Measurements from ENCODE around the gene DCAF17. TPM values are rescaled to one million over a fixed set of nuclear protein-coding genes. Genes with fewer than 3 reads are reported as not detected.

The DCAF17 gene
- total RNA-seq, 1 donor from 2014 or later: 19.6 TPM

DNA sequence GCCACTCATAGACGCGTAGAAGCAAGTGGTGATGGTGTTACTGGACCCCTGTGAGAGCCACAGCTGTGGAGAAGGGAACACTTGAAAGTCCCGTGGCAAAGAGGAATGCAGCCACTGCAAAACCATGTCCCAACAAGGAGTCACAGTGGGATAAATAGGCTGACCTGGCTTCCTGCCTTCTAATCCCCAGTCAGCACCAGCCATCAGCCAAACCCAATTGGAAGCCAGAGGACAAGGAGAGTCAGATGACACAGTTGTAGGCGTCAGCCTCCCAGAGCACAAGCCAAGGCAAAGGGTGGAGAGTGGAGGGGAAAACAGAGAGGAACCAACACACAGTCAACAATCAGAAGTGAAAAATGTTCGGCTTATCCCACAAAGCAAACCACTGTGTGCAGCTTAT lies 82.8 kb downstream of the DCAF17 start:
- Histone ChIP-seq H3K4me1 (no peaks in the 10 kb centered on the region), H3K27me3 (no peaks in the 10 kb centered on the region), H3K9me3 (no peaks in the 10 kb centered on the region), H3K27ac (no peak overlapping the region), H3K4me3 (no peak overlapping the region), H3K36me3 (no peaks in the 10 kb centered on the region)
- intact Hi-C loops (cut with DNase I): no loop called here
- DNase-seq (ENCODE audit: extremely low spot score in 2 of 2): no peak
- TF ChIP-seq POLR2A (IDR thresholded peaks at IDR 0.05): no peak
- no peak for TF ChIP-seq POLR2AphosphoS5 (IDR thresholded peaks at IDR 0.05; ENCODE audit: insufficient read depth in 1 of 2, low read depth in 1 of 2)
- TF ChIP-seq, protein P1, sequence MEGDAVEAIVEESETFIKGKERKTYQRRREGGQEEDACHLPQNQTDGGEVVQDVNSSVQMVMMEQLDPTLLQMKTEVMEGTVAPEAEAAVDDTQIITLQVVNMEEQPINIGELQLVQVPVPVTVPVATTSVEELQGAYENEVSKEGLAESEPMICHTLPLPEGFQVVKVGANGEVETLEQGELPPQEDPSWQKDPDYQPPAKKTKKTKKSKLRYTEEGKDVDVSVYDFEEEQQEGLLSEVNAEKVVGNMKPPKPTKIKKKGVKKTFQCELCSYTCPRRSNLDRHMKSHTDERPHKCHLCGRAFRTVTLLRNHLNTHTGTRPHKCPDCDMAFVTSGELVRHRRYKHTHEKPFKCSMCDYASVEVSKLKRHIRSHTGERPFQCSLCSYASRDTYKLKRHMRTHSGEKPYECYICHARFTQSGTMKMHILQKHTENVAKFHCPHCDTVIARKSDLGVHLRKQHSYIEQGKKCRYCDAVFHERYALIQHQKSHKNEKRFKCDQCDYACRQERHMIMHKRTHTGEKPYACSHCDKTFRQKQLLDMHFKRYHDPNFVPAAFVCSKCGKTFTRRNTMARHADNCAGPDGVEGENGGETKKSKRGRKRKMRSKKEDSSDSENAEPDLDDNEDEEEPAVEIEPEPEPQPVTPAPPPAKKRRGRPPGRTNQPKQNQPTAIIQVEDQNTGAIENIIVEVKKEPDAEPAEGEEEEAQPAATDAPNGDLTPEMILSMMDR (IDR thresholded peaks at IDR 0.05): no peak

DNA sequence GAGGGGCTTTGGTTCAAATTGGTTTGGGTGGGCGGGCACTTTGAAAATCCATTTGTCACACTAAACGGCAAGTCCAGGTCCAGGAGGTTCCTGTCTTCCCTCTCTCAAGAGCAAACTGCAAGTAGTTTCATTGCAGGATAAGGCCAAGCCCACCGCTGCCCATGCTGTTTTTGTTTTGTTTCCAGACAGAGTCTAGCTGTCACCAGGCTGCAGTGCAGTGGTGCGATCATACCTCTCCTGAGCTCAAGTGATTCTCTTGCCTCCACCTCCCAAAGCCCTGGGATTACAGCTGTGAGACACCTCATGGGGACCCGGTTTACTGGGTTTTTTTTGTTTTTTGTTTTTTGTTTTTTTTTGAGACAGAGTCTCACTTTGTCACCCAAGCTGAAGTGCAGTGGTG lies 86.4 kb downstream of the DCAF17 start:
- TF ChIP-seq POLR2AphosphoS5 (IDR thresholded peaks at IDR 0.05; ENCODE audit: insufficient read depth in 1 of 2, low read depth in 1 of 2) (no peak), POLR2A (IDR thresholded peaks at IDR 0.05) (no peak)
- TF ChIP-seq, protein P1 (IDR thresholded peaks at IDR 0.05): no peak
- Histone ChIP-seq H3K4me3 (no peak overlapping the region), H3K4me1 (peaks cover 14% of the 10 kb centered on the region), H3K36me3 (no peaks in the 10 kb centered on the region), H3K27me3 (no peaks in the 10 kb centered on the region), H3K9me3 (no peaks in the 10 kb centered on the region), H3K27ac (no peak overlapping the region)
- no peak for DNase-seq (ENCODE audit: extremely low spot score in 2 of 2)
- intact Hi-C loops (cut with DNase I): loop anchor here (5.0 kb wide), 1 partner anchor 88 kb away; the partner anchor contains the start of genes DCAF17 and METTL8

DNA sequence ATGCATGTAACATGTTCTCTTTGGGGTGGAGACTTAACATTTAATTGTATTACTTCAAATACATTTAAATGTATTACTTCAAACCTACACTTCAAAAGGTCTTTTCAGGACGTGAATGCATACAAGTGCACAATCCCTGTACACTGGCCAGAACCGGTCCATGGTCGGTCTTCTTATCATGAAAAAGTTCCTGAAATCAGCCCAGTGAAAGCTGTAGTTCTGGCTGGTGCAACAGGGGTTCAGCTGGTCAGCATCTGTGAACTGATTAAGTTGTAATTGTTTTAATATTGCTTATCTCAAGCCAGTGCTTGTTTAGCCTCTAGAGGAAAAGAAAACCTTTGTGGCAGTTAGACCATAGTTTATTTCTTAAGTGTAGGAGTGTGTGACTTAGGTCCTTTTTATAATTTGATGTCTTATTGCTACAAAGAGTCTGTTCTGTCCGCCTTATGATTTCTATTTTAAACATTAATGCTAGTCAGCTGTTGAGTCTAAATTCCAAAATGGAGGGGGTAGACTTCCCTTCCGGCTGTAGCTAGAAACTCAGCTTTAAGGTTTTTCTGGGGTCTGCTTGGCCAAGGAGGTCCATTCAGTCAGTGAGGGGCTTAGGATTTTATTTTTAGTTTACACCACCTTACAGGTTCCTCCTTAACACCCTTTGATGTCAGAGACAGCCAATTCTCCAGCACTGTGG lies 87.5 kb downstream of the DCAF17 start:
- H3K9me3 ChIP-seq: no peaks in the 10 kb centered on the region
- no peaks in the 10 kb centered on the region for H3K27me3 ChIP-seq
- intact Hi-C loops (cut with DNase I): loop anchor here (5.0 kb wide), 1 partner anchor 89 kb away; the partner anchor contains the start of genes DCAF17 and METTL8
- peak overlapping the region; percentile 91 for H3K27ac ChIP-seq
- peak overlapping the region; percentile 56 to 71 for H3K4me3 ChIP-seq
- no peaks in the 10 kb centered on the region for H3K36me3 ChIP-seq
- peaks cover 24% of the 10 kb centered on the region for H3K4me1 ChIP-seq
- no peak for TF ChIP-seq POLR2AphosphoS5 (IDR thresholded peaks at IDR 0.05; ENCODE audit: insufficient read depth in 1 of 2, low read depth in 1 of 2)
- DNase-seq (ENCODE audit: extremely low spot score in 2 of 2): no peak

DNA sequence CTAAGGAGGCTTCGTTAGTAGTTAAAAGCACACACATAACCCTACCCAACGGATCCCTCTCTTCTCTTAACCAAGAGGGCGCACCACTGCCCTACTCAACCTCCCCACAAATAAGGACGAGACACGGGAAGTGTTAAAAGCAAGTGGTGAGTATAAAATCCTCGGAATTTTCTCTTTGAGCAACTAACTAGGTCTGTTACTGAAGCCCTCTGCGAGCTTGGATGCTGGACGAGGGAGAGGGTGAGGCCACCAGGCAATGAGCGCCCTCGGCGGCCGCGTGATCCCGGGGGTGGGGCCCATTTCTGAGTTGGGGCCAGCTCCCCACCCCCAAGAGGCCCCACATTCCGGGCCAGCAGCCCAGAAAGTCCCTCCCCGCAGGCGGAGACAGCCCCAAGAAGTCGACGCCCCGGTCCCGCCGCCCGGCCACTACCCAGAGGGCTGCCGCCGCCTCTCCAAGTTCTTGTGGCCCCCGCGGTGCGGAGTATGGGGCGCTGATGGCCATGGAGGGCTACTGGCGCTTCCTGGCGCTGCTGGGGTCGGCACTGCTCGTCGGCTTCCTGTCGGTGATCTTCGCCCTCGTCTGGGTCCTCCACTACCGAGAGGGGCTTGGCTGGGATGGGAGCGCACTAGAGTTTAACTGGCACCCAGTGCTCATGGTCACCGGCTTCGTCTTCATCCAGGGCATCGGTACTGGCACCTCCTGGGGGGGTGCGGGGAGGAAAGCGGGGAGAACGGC lies 88.2 kb downstream of the DCAF17 start, which contains the start of gene CYBRD1:
Gene CYBRD1, plus strand, starts transcription at position 423 of the 736 bp plus-strand sequence. Its CDS starts 72 bp downstream, at position 495.
- Histone ChIP-seq H3K9me3 (no peaks in the 10 kb centered on the region), H3K4me3 (peak within 1 kb of the TSS; percentile 56 to 71), H3K27me3 (no peaks in the 10 kb centered on the region), H3K27ac (peak within 1 kb of the TSS; percentile 91), H3K36me3 (no peaks in the 10 kb centered on the region), H3K4me1 (peaks cover 30% of the 10 kb centered on the region)
- intact Hi-C loops (cut with DNase I): loop anchor here (5.0 kb wide), 1 partner anchor 90 kb away; the partner anchor contains the start of genes DCAF17 and METTL8
- TF ChIP-seq, protein P1 (IDR thresholded peaks at IDR 0.05): no peak
- TF ChIP-seq POLR2A (IDR thresholded peaks at IDR 0.05) (peak; percentile 15 to 76), POLR2AphosphoS5 (IDR thresholded peaks at IDR 0.05; ENCODE audit: insufficient read depth in 1 of 2, low read depth in 1 of 2) (peak; percentile 84 to 95)
- peak in 1 of 2 donors; percentile 92 for DNase-seq (ENCODE audit: extremely low spot score in 2 of 2)

DNA sequence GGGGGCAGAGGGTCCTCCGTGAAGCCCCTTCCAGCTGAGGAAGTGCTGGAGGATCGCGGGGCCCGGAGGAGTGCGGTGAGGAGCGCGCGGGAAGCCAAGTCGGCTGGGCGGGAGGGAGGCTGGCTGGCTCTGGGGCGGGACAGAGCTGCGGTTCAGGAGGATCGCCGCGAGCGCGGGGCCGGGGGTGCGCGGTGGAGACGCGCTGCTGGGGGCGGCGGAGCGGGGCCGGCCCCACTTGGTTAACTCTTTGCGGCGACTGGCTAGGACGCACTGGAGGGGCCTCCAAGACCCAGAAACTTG lies 88.7 kb downstream of the DCAF17 start:
- H3K27me3 ChIP-seq: no peaks in the 10 kb centered on the region
- H3K36me3 ChIP-seq: no peaks in the 10 kb centered on the region
- peak overlapping the region; percentile 91 for H3K27ac ChIP-seq
- no peak for DNase-seq (ENCODE audit: extremely low spot score in 2 of 2)
- TF ChIP-seq POLR2A (IDR thresholded peaks at IDR 0.05): no peak
- no peak for TF ChIP-seq POLR2AphosphoS5 (IDR thresholded peaks at IDR 0.05; ENCODE audit: insufficient read depth in 1 of 2, low read depth in 1 of 2)
- TF ChIP-seq, protein P1 (IDR thresholded peaks at IDR 0.05): no peak
- no peaks in the 10 kb centered on the region for H3K9me3 ChIP-seq
- peaks cover 32% of the 10 kb centered on the region for H3K4me1 ChIP-seq
- intact Hi-C loops (cut with DNase I): loop anchor here (5.0 kb wide), 1 partner anchor 90 kb away; the partner anchor contains the start of genes DCAF17 and METTL8
- H3K4me3 ChIP-seq: peak overlapping the region; percentile 56 to 71
